RWPE2 (cell line): Measurements from ENCODE around the gene PLIN4.

Experiments
- ATAC-seq: fragments of 200-7000 bp; cut with Tn5 transposase; 3 replicates; pipeline ENCODE4 v1.9.1; 2021; ENCODE audit warnings: low read depth
- DNase-seq: peaks from one replicate; pipeline ENCODE4 v3.0.0-alpha.2; 2020; ENCODE audit warnings: low spot score
- H3K27ac ChIP-seq: fragments of 450-650 bp; 2 replicates; pipeline ENCODE4 v1.5.1; 2017; ENCODE audit warnings: mild to moderate bottlenecking; ENCODE audit not compliant: poor library complexity, severe bottlenecking
- H3K27me3 ChIP-seq: fragments of 250-450 bp; sonication (Bioruptor Pico); 2 replicates; pipeline ENCODE4 v1.5.1; 2021; ENCODE audit warnings: mild to moderate bottlenecking, moderate library complexity; ENCODE audit not compliant: insufficient read depth, poor library complexity, severe bottlenecking
- H3K36me3 ChIP-seq: fragments of 250-450 bp; sonication (Bioruptor Pico); 2 replicates; pipeline ENCODE4 v1.5.1; 2020; ENCODE audit warnings: low read depth, mild to moderate bottlenecking, moderate library complexity
- H3K4me1 ChIP-seq: fragments of 250-450 bp; sonication (Bioruptor Pico); 2 replicates; pipeline ENCODE4 v1.5.1; 2021; ENCODE audit warnings: mild to moderate bottlenecking, moderate library complexity; ENCODE audit not compliant: insufficient read depth, poor library complexity, severe bottlenecking
- H3K4me3 ChIP-seq: fragments of 250-450 bp; sonication (Bioruptor Pico); 2 replicates; pipeline ENCODE4 v1.5.1; 2021; ENCODE audit warnings: mild to moderate bottlenecking, moderate library complexity; ENCODE audit not compliant: severe bottlenecking
- H3K9me3 ChIP-seq: fragments of 250-450 bp; sonication (Bioruptor Pico); 2 replicates; pipeline ENCODE4 v1.5.1; 2021; ENCODE audit warnings: mild to moderate bottlenecking, moderate library complexity; ENCODE audit not compliant: severe bottlenecking
- TF ChIP-seq, protein P1 (sequence below): fragments of 450-650 bp; IDR thresholded peaks from one replicate; pipeline ENCODE4 v1.5.1; 2017; ENCODE audit warnings: mild to moderate bottlenecking, moderate library complexity; ENCODE audit not compliant: poor library complexity, severe bottlenecking

The PLIN4 gene

GRCh38 chr19:4474514-4475022 is 43.7 kb downstream of the PLIN4 start:
- DNase-seq, result no peak
- peak overlapping the region; percentile 23 for H3K4me3 ChIP-seq
- H3K4me1 ChIP-seq, result no peaks in the 10 kb centered on the region
- H3K27ac ChIP-seq, result peak overlapping the region; percentile 74
- H3K36me3 ChIP-seq, result peaks cover 16% of the 10 kb centered on the region
- H3K27me3 ChIP-seq, result no peaks in the 10 kb centered on the region
- H3K9me3 ChIP-seq, result no peaks in the 10 kb centered on the region
- peak; percentile 44 for ATAC-seq
- TF ChIP-seq, protein P1, sequence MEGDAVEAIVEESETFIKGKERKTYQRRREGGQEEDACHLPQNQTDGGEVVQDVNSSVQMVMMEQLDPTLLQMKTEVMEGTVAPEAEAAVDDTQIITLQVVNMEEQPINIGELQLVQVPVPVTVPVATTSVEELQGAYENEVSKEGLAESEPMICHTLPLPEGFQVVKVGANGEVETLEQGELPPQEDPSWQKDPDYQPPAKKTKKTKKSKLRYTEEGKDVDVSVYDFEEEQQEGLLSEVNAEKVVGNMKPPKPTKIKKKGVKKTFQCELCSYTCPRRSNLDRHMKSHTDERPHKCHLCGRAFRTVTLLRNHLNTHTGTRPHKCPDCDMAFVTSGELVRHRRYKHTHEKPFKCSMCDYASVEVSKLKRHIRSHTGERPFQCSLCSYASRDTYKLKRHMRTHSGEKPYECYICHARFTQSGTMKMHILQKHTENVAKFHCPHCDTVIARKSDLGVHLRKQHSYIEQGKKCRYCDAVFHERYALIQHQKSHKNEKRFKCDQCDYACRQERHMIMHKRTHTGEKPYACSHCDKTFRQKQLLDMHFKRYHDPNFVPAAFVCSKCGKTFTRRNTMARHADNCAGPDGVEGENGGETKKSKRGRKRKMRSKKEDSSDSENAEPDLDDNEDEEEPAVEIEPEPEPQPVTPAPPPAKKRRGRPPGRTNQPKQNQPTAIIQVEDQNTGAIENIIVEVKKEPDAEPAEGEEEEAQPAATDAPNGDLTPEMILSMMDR, result no peak

GRCh38 chr19:4473763-4474513 is 44.3 kb downstream of the PLIN4 start:
- Histone ChIP-seq H3K9me3 (no peaks in the 10 kb centered on the region), H3K4me3 (peak overlapping the region; percentile 23), H3K27ac (peak overlapping the region; percentile 74), H3K4me1 (no peaks in the 10 kb centered on the region), H3K36me3 (peaks cover 14% of the 10 kb centered on the region), H3K27me3 (no peaks in the 10 kb centered on the region)
- DNase-seq (no peak), ATAC-seq (no peak)
- TF ChIP-seq, protein P1, result no peak

- TF ChIP-seq, protein P1, result no peak
- Histone ChIP-seq H3K36me3 (peaks cover 6% of the 10 kb centered on the region), H3K4me3 (peak overlapping the region; percentile 43), H3K9me3 (no peaks in the 10 kb centered on the region), H3K27ac (peak overlapping the region; percentile 74), H3K4me1 (no peaks in the 10 kb centered on the region), H3K27me3 (no peaks in the 10 kb centered on the region)
- DNase-seq (no peak), ATAC-seq (no peak)
Measured at GRCh38 chr19:4473011-4473762, 45.1 kb downstream of the PLIN4 start.

DNA sequence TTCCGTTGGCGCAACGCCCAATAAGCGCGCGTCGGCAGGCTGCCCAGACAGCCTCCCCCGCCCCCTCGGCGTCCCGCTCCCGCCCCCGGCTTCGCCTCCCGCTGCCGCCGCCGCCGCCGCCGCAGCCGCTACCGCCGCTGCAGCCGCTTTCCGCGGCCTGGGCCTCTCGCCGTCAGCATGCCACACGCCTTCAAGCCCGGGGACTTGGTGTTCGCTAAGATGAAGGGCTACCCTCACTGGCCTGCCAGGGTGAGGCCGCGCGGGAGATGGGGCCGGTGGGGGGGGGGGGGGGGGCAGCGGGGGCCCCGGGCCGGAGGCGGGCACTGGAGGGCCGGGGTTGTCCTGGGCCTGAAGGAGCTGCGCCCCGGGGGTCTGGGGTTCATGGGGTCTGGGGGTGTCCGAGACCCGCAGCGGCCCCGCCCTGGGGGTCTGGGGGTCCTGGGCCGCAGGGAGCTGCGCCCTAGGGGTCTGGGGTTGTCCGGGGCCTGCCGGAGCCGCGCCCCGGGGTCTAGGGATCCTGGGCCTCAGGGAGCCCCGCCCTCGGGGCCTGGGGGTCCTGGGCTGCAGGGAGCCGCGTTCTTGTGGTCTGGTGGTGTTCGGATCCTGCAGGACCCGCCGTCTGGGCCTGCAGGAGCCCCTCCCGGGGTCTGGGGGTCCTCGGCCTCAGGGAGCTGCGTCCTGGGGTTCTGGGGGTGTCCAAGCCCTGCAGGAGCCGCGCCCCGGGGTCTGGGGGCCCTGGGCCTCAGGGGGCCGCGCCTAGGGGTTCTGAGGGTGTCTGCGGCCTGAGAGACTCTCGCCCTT is 45.9 kb downstream of the PLIN4 start, which contains the start of gene HDGFL2:
Gene HDGFL2, plus strand, starts transcription at position 124 of the 801 bp plus-strand sequence. Its CDS starts 54 bp downstream, at position 178.
- peak within 1 kb of the TSS; percentile 74 for H3K27ac ChIP-seq
- peak within 1 kb of the TSS; percentile 43 for H3K4me3 ChIP-seq
- H3K9me3 ChIP-seq, result no peaks in the 10 kb centered on the region
- H3K36me3 ChIP-seq, result peaks cover 5% of the 10 kb centered on the region; the same call in 1 of the 2 replicates
- DNase-seq (no peak), ATAC-seq (no peak)
- TF ChIP-seq, protein P1, result no peak
- H3K4me1 ChIP-seq, result no peaks in the 10 kb centered on the region
- H3K27me3 ChIP-seq, result no peaks in the 10 kb centered on the region
